Pons (tissue), 1 donor: ENCODE measurements around the gene FLOT1.
A peak's percentile ranks its signal among the peaks of the same experiment; 100 is the strongest.
"Not testable (repeated sequence)": the region's sequence is repeated elsewhere in the genome, so short reads cannot be mapped to it uniquely, and the experiment has no call there.

Source experiments
- DNase-seq: peaks from one replicate; pipeline ENCODE4 v3.0.0-alpha.2; 2016; ENCODE audit warnings: low spot score

The FLOT1 gene

GRCh38 chr6:30747300-30747687 is 4.8 kb upstream of the FLOT1 start:
- DNase-seq = no peak

GRCh38 chr6:30744054-30744805 is 1.7 kb upstream of the FLOT1 start, which contains the start of gene IER3:
Gene IER3 (minus strand): TSS chr6:30744547. CDS start chr6:30744518, 29 bp downstream.
- peak; percentile 75 for DNase-seq

- DNase-seq = no peak
Observed at GRCh38 chr6:30743099-30744053, 889 bp upstream of the FLOT1 start.

- no peak for DNase-seq
Observed at GRCh38 chr6:30741789-30742315, 635 bp downstream of the FLOT1 start.

GRCh38 chr6:30741063-30741779 is 1.3 kb downstream of the FLOT1 start:
- no peak for DNase-seq

GRCh38 chr6:30740540-30740870 is 2.0 kb downstream of the FLOT1 start:
- no peak for DNase-seq

- DNase-seq = no peak
Observed at GRCh38 chr6:30738532-30738931, 4.0 kb downstream of the FLOT1 start.

GRCh38 chr6:30735668-30736314 is 6.7 kb downstream of the FLOT1 start:
- DNase-seq = no peak

GRCh38 chr6:30732237-30732943 is 10.1 kb downstream of the FLOT1 start:
- DNase-seq = no peak

GRCh38 chr6:30730601-30731435 is 11.7 kb downstream of the FLOT1 start:
- DNase-seq = no peak

GRCh38 chr6:30727920-30728553 is 14.4 kb downstream of the FLOT1 start:
- no peak for DNase-seq

GRCh38 chr6:30726506-30727413 is 15.7 kb downstream of the FLOT1 start:
- no peak for DNase-seq

- no peak for DNase-seq
Observed at GRCh38 chr6:30725713-30726505, 16.6 kb downstream of the FLOT1 start.

GRCh38 chr6:30724906-30725667 is 17.4 kb downstream of the FLOT1 start:
- DNase-seq = no peak

GRCh38 chr6:30723843-30724741 is 18.4 kb downstream of the FLOT1 start:
- not testable (repeated sequence) for DNase-seq
